OCI-LY7 (cell line): ENCODE measurements around the gene NDUFAF5. TPM values are rescaled to one million over a fixed set of nuclear protein-coding genes. Genes with fewer than 3 reads are reported as not detected.

Experiments used
- BruUV-seq: library from RNA; stranded (reverse); fragments of 400-500 nt; replicated peaks from 2 replicates; lab custom pipeline; 2021; lab: Mats Ljungman, UMichigan
- CTCF ChIA-PET: fragments of 300-600 bp; sonication (Branson Sonifier 250); formaldehyde crosslinking; loops from one replicate; lab custom pipeline; 2022; ENCODE audit warnings: antibody characterized with exemption; ENCODE audit not compliant: unreplicated experiment; lab: Charles Lee
- POLR2A ChIA-PET: fragments of 300-600 bp; sonication (Branson Sonifier 250); formaldehyde crosslinking; loops from one replicate; lab custom pipeline; 2022; ENCODE audit warnings: antibody characterized with exemption; lab: Charles Lee
- DNase-seq: peaks from one replicate; pipeline ENCODE4 v3.0.0-alpha.2; 2015; ENCODE audit warnings: low spot score
- H2AFZ ChIP-seq: fragments of 200-600 bp; sonication (generic), shearing (Covaris generic); 2 replicates; pipeline ENCODE4 v1.6.1; 2014; ENCODE audit warnings: mild to moderate bottlenecking, antibody characterized with exemption, low read length, moderate library complexity
- H3K27ac ChIP-seq: fragments of 200-600 bp; sonication (generic); 2 replicates; pipeline ENCODE4 v1.5.1; 2014; ENCODE audit warnings: mixed run types, low read depth, mild to moderate bottlenecking, moderate library complexity, low read length, inconsistent platforms; ENCODE audit not compliant: poor library complexity, severe bottlenecking
- H3K36me3 ChIP-seq: fragments of 200-600 bp; sonication (generic); 2 replicates; pipeline ENCODE4 v1.6.1; 2014; ENCODE audit warnings: mild to moderate bottlenecking, antibody characterized with exemption, low read length, moderate library complexity, mixed read lengths; ENCODE audit not compliant: insufficient read depth
- H3K4me1 ChIP-seq: fragments of 200-600 bp; sonication (generic); 2 replicates; pipeline ENCODE4 v1.5.1; 2014; ENCODE audit warnings: mild to moderate bottlenecking, low read length; ENCODE audit not compliant: insufficient read depth, poor library complexity, severe bottlenecking
- H3K4me2 ChIP-seq: fragments of 200-600 bp; sonication (generic); 2 replicates; pipeline ENCODE4 v1.6.1; 2014; ENCODE audit warnings: mild to moderate bottlenecking, low read length
- H3K4me3 ChIP-seq: fragments of 200-600 bp; sonication (generic); 2 replicates; pipeline ENCODE4 v1.5.1; 2014; ENCODE audit warnings: mild to moderate bottlenecking, low read depth, low read length; ENCODE audit not compliant: poor library complexity, severe bottlenecking
- H3K79me2 ChIP-seq: fragments of 200-600 bp; sonication (generic); 2 replicates; pipeline ENCODE4 v1.6.1; 2016; ENCODE audit warnings: low read depth, mild to moderate bottlenecking, low read length, moderate library complexity, mixed read lengths; ENCODE audit not compliant: insufficient read depth
- H3K9me2 ChIP-seq: fragments of 200-600 bp; sonication (generic); 2 replicates; pipeline ENCODE4 v1.6.1; 2016; ENCODE audit warnings: mild to moderate bottlenecking, low read length, mixed read lengths; ENCODE audit not compliant: insufficient read depth
- H3K9me3 ChIP-seq: fragments of 200-600 bp; sonication (generic); 2 replicates; pipeline ENCODE4 v1.6.1; 2014; ENCODE audit warnings: mild to moderate bottlenecking, mixed run types, low read length, mixed read lengths
- H4K20me1 ChIP-seq: fragments of 200-600 bp; sonication (generic); 2 replicates; pipeline ENCODE4 v1.6.1; 2014; ENCODE audit warnings: mild to moderate bottlenecking, antibody characterized with exemption, low read length, moderate library complexity, mixed read lengths; ENCODE audit not compliant: insufficient read depth
- EZH2phosphoT487 ChIP-seq: fragments of 200-600 bp; sonication (generic); IDR thresholded peaks from 2 replicates; pipeline ENCODE4 v1.6.1; 2018; ENCODE audit warnings: low read depth, borderline replicate concordance, mild to moderate bottlenecking, mixed run types, antibody characterized with exemption, low read length, moderate library complexity, mixed read lengths
- intact Hi-C: fragments of 100-400 bp; cut with micrococcal nuclease; formaldehyde crosslinking; loops from one replicate; pipeline ENCODE4 v1.10.0; 2022; ENCODE audit not compliant: unreplicated experiment
- total RNA-seq, 2 experiments: library from RNA; depleted of rRNA in 1 of 2; stranded (reverse); fragments of >200 nt in 1 of 2; shearing (Covaris generic) in 1 of 2; gene quantifications; 2 replicates each; pipeline ENCODE4 v1.2.3, GENCODE V29; 2014 to 2022
- TF ChIP-seq, protein P1 (sequence below): fragments of 200-600 bp; sonication (generic); conservative IDR thresholded peaks from 2 replicates; pipeline ENCODE4 v1.5.1; 2014; ENCODE audit warnings: mild to moderate bottlenecking, antibody characterized with exemption, low read length, moderate library complexity, mixed read lengths

The NDUFAF5 gene
- total RNA-seq, 2 experiments from 2014 or later: 27.3 to 35.4 TPM

DNA sequence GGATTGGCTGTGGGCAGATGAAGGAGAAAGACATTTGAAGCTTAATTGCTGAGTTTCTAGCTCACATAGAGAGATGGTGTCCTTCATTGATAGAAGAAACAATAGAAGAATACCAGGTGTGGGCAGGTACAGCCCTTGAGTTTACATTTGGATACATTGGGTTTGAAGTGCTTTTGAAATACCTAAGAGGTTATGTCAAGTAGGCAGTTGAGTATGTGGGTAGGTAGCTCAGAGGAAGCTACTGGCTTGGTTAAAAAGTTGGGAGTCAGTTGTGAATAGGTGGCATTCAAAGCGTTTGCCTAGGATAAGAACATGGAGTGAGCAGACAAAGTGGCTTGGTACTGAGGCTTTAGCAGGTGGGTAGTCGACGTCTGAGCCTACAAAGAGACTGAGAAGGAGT lies 25.0 kb downstream of the NDUFAF5 start:
- Histone ChIP-seq H3K27ac (no peak overlapping the region), H3K4me1 (no peaks in the 10 kb centered on the region), H4K20me1 (no peaks in the 10 kb centered on the region), H3K4me3 (no peak overlapping the region), H2AFZ (no peak overlapping the region), H3K79me2 (no peaks in the 10 kb centered on the region), H3K4me2 (no peak overlapping the region), H3K9me3 (no peaks in the 10 kb centered on the region), H3K36me3 (peaks cover 82% of the 10 kb centered on the region), H3K9me2 (no peaks in the 10 kb centered on the region)
- ChIA-PET POLR2A (interaction anchor here (0.8 kb wide), 1 partner anchor 10 kb away, joined by 3 read pairs; no protein-coding TSS in a partner anchor), CTCF (no interaction called here)
- no peak for DNase-seq
- intact Hi-C loops: no loop called here
- BruUV-seq: no TSS peak
- no peak for TF ChIP-seq EZH2phosphoT487
- TF ChIP-seq, protein P1, sequence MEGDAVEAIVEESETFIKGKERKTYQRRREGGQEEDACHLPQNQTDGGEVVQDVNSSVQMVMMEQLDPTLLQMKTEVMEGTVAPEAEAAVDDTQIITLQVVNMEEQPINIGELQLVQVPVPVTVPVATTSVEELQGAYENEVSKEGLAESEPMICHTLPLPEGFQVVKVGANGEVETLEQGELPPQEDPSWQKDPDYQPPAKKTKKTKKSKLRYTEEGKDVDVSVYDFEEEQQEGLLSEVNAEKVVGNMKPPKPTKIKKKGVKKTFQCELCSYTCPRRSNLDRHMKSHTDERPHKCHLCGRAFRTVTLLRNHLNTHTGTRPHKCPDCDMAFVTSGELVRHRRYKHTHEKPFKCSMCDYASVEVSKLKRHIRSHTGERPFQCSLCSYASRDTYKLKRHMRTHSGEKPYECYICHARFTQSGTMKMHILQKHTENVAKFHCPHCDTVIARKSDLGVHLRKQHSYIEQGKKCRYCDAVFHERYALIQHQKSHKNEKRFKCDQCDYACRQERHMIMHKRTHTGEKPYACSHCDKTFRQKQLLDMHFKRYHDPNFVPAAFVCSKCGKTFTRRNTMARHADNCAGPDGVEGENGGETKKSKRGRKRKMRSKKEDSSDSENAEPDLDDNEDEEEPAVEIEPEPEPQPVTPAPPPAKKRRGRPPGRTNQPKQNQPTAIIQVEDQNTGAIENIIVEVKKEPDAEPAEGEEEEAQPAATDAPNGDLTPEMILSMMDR: no peak

DNA sequence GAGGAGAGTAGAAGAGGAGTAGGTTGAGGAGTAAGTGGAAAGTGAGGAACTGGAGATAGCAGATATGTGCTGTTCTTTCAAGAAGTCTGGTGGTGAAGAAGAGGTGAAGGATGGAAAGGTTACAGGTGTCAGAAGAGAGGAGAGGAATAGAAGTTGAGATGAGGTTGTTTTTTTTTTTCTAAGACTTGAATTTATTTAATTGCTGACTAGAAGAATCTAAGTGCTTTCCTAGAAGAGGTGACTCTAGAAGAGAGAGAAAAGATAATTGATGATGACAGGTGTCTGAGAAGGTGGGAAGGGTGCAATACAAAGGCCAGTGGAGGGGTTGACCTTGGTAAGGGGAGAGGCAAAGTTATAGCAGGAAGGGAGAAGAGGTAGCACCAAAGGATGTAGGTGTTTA lies 25.6 kb downstream of the NDUFAF5 start:
- H3K4me3 ChIP-seq: no peak overlapping the region
- no peaks in the 10 kb centered on the region for H4K20me1 ChIP-seq
- POLR2A ChIA-PET: interaction anchor here (0.8 kb wide), 1 partner anchor 10 kb away, joined by 3 read pairs; no protein-coding TSS in a partner anchor
- peaks cover 84% of the 10 kb centered on the region for H3K36me3 ChIP-seq
- CTCF ChIA-PET: no interaction called here
- H3K79me2 ChIP-seq: no peaks in the 10 kb centered on the region
- DNase-seq: no peak
- intact Hi-C loops: no loop called here
- H3K9me3 ChIP-seq: no peaks in the 10 kb centered on the region
- H3K9me2 ChIP-seq: no peaks in the 10 kb centered on the region
- H3K27ac ChIP-seq: no peak overlapping the region
- TF ChIP-seq, protein P1: no peak
- TF ChIP-seq EZH2phosphoT487: no peak
- no peak overlapping the region for H3K4me2 ChIP-seq
- no TSS peak for BruUV-seq
- H3K4me1 ChIP-seq: no peaks in the 10 kb centered on the region
- no peak overlapping the region for H2AFZ ChIP-seq

DNA sequence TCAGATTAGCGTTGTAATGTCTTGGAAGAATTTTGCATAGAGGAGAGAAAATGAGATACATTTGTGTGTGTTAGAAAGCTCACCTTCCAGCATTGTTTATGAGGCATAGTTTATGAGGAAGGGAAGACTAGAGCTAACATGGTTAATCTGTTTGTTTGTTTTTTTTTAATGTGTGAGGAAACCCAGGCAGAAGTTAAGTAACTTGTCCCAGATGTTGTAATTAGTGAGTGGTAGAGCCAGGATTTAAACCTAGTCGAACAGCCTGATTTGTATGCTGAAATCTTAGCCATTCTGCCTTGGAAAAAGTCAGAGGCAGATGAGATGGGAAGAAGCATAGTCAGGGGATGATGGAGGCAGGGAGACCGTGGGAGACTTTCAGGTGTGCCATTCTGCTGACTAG lies 29.1 kb downstream of the NDUFAF5 start:
- H3K9me3 ChIP-seq: no peaks in the 10 kb centered on the region
- peaks cover 92% of the 10 kb centered on the region for H3K36me3 ChIP-seq
- intact Hi-C loops: no loop called here
- no peak overlapping the region for H2AFZ ChIP-seq
- H3K4me1 ChIP-seq: no peaks in the 10 kb centered on the region
- H3K9me2 ChIP-seq: no peaks in the 10 kb centered on the region
- no TSS peak for BruUV-seq
- DNase-seq: no peak
- no peak overlapping the region for H3K4me3 ChIP-seq
- TF ChIP-seq, protein P1: no peak
- no peak for TF ChIP-seq EZH2phosphoT487
- H4K20me1 ChIP-seq: no peaks in the 10 kb centered on the region
- ChIA-PET CTCF (no interaction called here), POLR2A (interaction anchor here (1.8 kb wide), 1 partner anchor 26 kb away, joined by 5 read pairs; no protein-coding TSS in a partner anchor)
- H3K27ac ChIP-seq: no peak overlapping the region
- no peak overlapping the region for H3K4me2 ChIP-seq
- H3K79me2 ChIP-seq: no peaks in the 10 kb centered on the region
